Natural killer cell (primary cell): ENCODE results near the gene OCEL1. TPM values are rescaled to one million over a fixed set of nuclear protein-coding genes. Genes with fewer than 3 reads are reported as not detected.

Experiments
- ATAC-seq, 3 donors: fragments of 150-1000 bp in 2 of 3; fragments of 200-7000 bp in 1 of 3; cut with Tn5 transposase; 1 replicate in 1 of 3; 2 replicates in 2 of 3; pipeline ENCODE4 v1.10.0; 2021; ENCODE audit warnings: mild to moderate bottlenecking in 2 of 3, moderate library complexity in 2 of 3
- DNase-seq, 2 donors: peaks; one replicate each; pipeline versions ENCODE4 v3.0.0 to v3.0.0-alpha.2; 2013 to 2021; ENCODE audit warnings: mixed read lengths in 1 of 2
- H3K27ac ChIP-seq: one replicate; pipeline ENCODE4 v1.5.1; 2013; ENCODE audit warnings: mild to moderate bottlenecking, low read length
- H3K27me3 ChIP-seq: one replicate; pipeline ENCODE4 v1.6.1; 2013; ENCODE audit warnings: low read length; ENCODE audit not compliant: control insufficient read depth, insufficient read depth
- H3K36me3 ChIP-seq: one replicate; pipeline ENCODE4 v1.6.1; 2013; ENCODE audit warnings: low read length; ENCODE audit not compliant: control insufficient read depth, insufficient read depth
- H3K4me1 ChIP-seq: one replicate; pipeline ENCODE4 v1.6.1; 2013; ENCODE audit warnings: low read length; ENCODE audit not compliant: control insufficient read depth, insufficient read depth
- H3K4me3 ChIP-seq: one replicate; pipeline ENCODE4 v1.5.1; 2013; ENCODE audit warnings: low read length
- H3K9me3 ChIP-seq: one replicate; pipeline ENCODE4 v1.6.1; 2013; ENCODE audit warnings: low read length; ENCODE audit not compliant: control insufficient read depth, insufficient read depth
- H3K27ac Mint-ChIP-seq, 2 donors: one replicate each; pipeline ENCODE4 v1.8.0; 2022; ENCODE audit warnings: mild to moderate bottlenecking in 2 of 2, mixed read lengths in 2 of 2, moderate library complexity in 1 of 2
- H3K27me3 Mint-ChIP-seq, 2 donors: one replicate each; pipeline ENCODE4 v1.8.0; 2022; ENCODE audit warnings: low read depth in 2 of 2, mixed read lengths in 2 of 2
- H3K36me3 Mint-ChIP-seq: one replicate; pipeline ENCODE4 v1.8.0; 2022; ENCODE audit warnings: mixed read lengths
- H3K4me1 Mint-ChIP-seq, 2 donors: one replicate each; pipeline ENCODE4 v1.8.0; 2022; ENCODE audit warnings: mixed read lengths in 2 of 2
- H3K4me3 Mint-ChIP-seq: one replicate; pipeline ENCODE4 v1.8.0; 2022; ENCODE audit warnings: mild to moderate bottlenecking, moderate library complexity, mixed read lengths
- H3K9me3 Mint-ChIP-seq, 2 donors: one replicate each; pipeline ENCODE4 v1.8.0; 2022; ENCODE audit warnings: mixed read lengths in 2 of 2
- WGBS: methylation state at CpG from one replicate; pipeline ENCODE4 v1.1.7; 2013; ENCODE audit warnings: missing lambda C conversion rate; ENCODE audit not compliant: insufficient coverage; 5-methylcytosine and 5-hydroxymethylcytosine counted together
- intact Hi-C: fragments of 100-400 bp; cut with micrococcal nuclease; formaldehyde crosslinking; loops from one replicate; pipeline ENCODE4 v1.14.2; 2022
- total RNA-seq, 4 donors: library from RNA; stranded (reverse); fragments of 120-200 nt in 1 of 4; gene quantifications; one replicate each; pipeline versions ENCODE4 v1.2.3 to v1.2.4, GENCODE V29; 2013 to 2022
- TF ChIP-seq, protein P1 (sequence below): fragments of 200-600 bp; IDR thresholded peaks from one replicate; pipeline ENCODE4 v1.8.0; 2022; ENCODE audit warnings: antibody characterized with exemption

Gene OCEL1
- total RNA-seq, 3 donors from 2014 or later (not counting 1 experiment from before 2014, with no cell fraction given) = 28.1 to 39.1 (median 37.0) TPM

DNA sequence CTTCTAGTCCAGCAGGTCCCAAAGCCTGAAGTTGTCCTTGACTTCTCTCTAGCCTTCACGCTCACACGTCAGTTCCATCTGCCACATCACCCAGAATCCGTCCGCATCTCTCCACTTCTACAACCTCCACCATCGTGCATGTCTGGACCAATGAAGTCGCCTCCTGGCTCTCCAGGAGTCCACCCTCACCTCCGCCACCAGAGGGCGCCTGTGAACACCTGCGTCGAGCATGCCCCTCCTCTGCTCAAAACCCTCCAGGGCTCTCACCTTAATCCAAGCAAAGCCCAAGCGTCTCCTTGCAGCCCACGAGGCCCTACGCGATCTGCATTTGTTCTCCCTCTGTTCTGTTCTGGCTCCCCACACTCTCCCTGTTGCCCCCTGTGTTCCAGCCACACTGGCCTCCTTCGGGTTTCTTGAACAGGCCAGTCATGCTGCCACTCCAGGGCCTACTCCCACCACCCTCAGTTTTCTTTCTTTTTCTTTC is 34.9 kb downstream of the OCEL1 start:
- no peaks in the 10 kb centered on the region for H3K27me3 ChIP-seq
- no peak overlapping the region for H3K4me3 ChIP-seq
- H3K27ac ChIP-seq = no peak overlapping the region
- H3K4me1 Mint-ChIP-seq = peaks cover 6% of the 10 kb centered on the region in 2 donors
- ATAC-seq (peak; percentile 95 to 100 (median 100)), DNase-seq (peak; percentile 81 to 95)
- H3K9me3 ChIP-seq = no peaks in the 10 kb centered on the region
- H3K36me3 ChIP-seq = no peaks in the 10 kb centered on the region
- peaks cover 0 to 3% of the 10 kb centered on the region in 2 donors for H3K27me3 Mint-ChIP-seq
- TF ChIP-seq, protein P1, sequence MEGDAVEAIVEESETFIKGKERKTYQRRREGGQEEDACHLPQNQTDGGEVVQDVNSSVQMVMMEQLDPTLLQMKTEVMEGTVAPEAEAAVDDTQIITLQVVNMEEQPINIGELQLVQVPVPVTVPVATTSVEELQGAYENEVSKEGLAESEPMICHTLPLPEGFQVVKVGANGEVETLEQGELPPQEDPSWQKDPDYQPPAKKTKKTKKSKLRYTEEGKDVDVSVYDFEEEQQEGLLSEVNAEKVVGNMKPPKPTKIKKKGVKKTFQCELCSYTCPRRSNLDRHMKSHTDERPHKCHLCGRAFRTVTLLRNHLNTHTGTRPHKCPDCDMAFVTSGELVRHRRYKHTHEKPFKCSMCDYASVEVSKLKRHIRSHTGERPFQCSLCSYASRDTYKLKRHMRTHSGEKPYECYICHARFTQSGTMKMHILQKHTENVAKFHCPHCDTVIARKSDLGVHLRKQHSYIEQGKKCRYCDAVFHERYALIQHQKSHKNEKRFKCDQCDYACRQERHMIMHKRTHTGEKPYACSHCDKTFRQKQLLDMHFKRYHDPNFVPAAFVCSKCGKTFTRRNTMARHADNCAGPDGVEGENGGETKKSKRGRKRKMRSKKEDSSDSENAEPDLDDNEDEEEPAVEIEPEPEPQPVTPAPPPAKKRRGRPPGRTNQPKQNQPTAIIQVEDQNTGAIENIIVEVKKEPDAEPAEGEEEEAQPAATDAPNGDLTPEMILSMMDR = peak; percentile 85
- no peak overlapping the region for H3K4me3 Mint-ChIP-seq
- H3K36me3 Mint-ChIP-seq = no peaks in the 10 kb centered on the region
- peaks cover 6% of the 10 kb centered on the region for H3K4me1 ChIP-seq
- H3K27ac Mint-ChIP-seq = no peak overlapping the region
- WGBS = 41% methylated on average over 15 of the region's 15 CpGs
- H3K9me3 Mint-ChIP-seq = no peaks in the 10 kb centered on the region
- intact Hi-C loops = no loop called here

DNA sequence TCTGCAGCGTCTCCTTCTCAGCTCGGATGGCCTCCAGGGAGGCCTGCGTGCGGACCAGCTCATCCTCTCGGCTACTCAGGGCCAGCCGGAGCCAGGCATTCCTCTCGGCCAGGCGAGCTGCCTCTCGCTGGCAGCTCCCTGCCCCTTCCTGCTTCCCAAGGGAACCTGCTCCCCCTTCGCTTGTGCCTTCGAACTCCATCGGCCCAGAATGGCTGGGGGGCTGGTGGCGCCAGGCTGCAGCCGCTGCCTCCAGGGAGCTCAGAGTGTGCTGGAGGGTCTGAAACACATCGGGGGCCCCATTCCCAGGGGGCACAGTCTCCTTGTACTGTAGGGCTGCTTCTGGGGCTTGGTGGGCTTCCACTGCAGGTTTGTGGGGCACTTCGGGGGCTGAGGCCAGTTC is 36.5 kb downstream of the OCEL1 start:
- DNase-seq (no peak), ATAC-seq (no peak)
- H3K4me1 Mint-ChIP-seq = peaks cover 15 to 16% of the 10 kb centered on the region in 2 donors
- H3K27ac Mint-ChIP-seq = no peak overlapping the region
- intact Hi-C loops = no loop called here
- Histone ChIP-seq H3K4me1 (peaks cover 16% of the 10 kb centered on the region), H3K36me3 (no peaks in the 10 kb centered on the region), H3K27me3 (no peaks in the 10 kb centered on the region), H3K4me3 (no peak overlapping the region), H3K27ac (no peak overlapping the region), H3K9me3 (no peaks in the 10 kb centered on the region)
- TF ChIP-seq, protein P1 = no peak
- H3K36me3 Mint-ChIP-seq = no peaks in the 10 kb centered on the region
- no peaks in the 10 kb centered on the region for H3K9me3 Mint-ChIP-seq
- WGBS = 92% methylated on average over 16 of the region's 16 CpGs
- peaks cover 0 to 3% of the 10 kb centered on the region in 2 donors for H3K27me3 Mint-ChIP-seq
- no peak overlapping the region for H3K4me3 Mint-ChIP-seq

DNA sequence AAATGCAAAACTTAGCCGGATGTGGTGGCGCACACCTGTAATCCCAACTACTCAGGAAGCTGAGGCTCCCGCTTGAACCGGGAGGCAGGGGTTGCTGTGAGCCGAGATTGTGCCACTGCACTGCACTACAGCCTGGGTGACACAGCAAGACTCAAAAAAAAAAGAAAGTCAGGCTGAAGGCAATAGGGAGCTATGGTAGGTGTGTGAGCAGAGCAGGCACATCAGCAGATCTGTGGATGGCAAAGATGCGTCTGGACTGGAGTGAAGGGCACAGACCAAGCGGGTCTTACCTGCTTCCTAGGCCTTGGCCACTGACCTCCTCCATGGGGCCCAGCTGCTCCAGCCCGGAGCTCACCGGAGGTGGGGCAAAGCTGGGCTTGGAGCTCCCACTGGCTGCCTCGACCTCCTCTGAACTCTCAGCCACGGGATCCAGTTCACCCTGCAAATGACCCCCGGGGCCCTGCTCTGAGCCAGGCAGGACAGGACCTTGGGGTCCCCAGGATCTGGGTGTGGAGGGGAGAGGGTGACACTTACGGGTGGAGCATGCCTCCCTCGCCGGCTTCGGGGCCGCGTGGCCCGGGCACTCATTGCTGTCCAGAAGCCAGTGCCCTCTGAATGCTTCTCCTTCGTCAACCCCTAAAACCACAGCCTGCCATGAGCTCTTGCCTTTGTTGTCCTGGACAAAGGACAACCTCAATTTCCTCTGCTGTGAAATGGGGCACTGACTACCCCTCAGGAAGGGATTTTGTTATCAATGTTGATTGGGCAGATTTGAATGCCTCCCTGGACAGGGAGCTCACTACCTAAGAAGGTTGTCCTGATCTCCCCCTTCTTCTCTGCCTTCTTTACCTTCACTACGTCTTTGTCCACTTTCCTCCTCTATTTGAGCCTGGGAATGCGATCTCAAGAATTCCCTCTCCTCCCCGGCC is 38.0 kb downstream of the OCEL1 start:
- no peak overlapping the region for H3K4me3 ChIP-seq
- peaks cover 21 to 22% of the 10 kb centered on the region in 2 donors for H3K4me1 Mint-ChIP-seq
- DNase-seq = no peak
- no peaks in the 10 kb centered on the region for H3K36me3 ChIP-seq
- intact Hi-C loops = no loop called here
- no peak overlapping the region for H3K4me3 Mint-ChIP-seq
- H3K27ac ChIP-seq = no peak overlapping the region
- H3K9me3 Mint-ChIP-seq = no peaks in the 10 kb centered on the region
- H3K9me3 ChIP-seq = no peaks in the 10 kb centered on the region
- H3K27me3 Mint-ChIP-seq = peaks cover 0 to 3% of the 10 kb centered on the region in 2 donors
- TF ChIP-seq, protein P1 = no peak
- no peak for ATAC-seq
- H3K27ac Mint-ChIP-seq = no peak overlapping the region
- H3K4me1 ChIP-seq = peaks cover 27% of the 10 kb centered on the region
- no peaks in the 10 kb centered on the region for H3K27me3 ChIP-seq
- H3K36me3 Mint-ChIP-seq = no peaks in the 10 kb centered on the region
- 93% methylated on average over 23 of the region's 23 CpGs for WGBS
